ENCODE measurements around the gene HMCN2. TPM values are rescaled to one million over a fixed set of nuclear protein-coding genes. Genes with fewer than 3 reads are reported as not detected.

The HMCN2 gene
- total and polyA plus RNA-seq, 2 donors (not counting 1 experiment from before 2014, with no cell fraction given): 0.01 TPM; not detected in 1

DNA sequence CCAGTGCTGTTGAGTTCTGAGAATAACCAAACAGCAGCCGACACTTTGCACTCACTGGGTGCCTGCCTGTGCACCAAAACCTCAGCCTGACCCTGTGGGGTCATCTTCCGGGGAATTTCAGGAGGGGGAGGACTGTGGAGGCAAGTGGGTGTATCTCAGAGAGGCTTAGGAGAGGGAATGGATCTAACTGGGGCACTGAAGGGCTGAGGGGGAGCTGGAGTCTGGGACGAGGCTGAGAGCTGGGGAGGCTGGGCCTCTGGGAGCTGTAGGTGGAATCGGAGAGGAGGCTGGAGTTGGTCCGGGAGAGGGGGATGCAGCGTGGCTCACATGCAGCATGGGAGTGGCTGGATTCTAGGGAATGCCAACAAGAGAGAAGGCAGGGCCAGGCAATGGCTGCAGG lies 164.3 kb downstream of the HMCN2 start:
- DNase-seq (no peak), ATAC-seq (ENCODE audit: low read depth) (no peak)
- Histone ChIP-seq H3K27me3 (replicated peaks in 1 of 4; ENCODE audit: control extremely low read depth in 1 of 4, control insufficient read depth in 3 of 4, insufficient read depth in 4 of 4, low read length in 3 of 4) (peaks cover 0 to 40% (median 4%) of the 10 kb centered on the region in 4 experiments), H3K4me3 (ENCODE audit: control extremely low read depth in 1 of 5, extremely low read depth in 1 of 5, insufficient read depth in 1 of 5, low read depth in 2 of 5, low read length in 4 of 5) (no peak overlapping the region), H3K27ac (ENCODE audit: low read length in 2 of 2) (no peak overlapping the region), H3K79me2 (ENCODE audit: control insufficient read depth, insufficient read depth, low read length) (no peaks in the 10 kb centered on the region), H3K4me2 (replicated peaks; ENCODE audit: low read depth, low read length, poor library complexity, severe bottlenecking) (no peak overlapping the region), H3K36me3 (replicated peaks in 1 of 2; ENCODE audit: control extremely low read depth in 1 of 2, control insufficient read depth in 1 of 2, extremely low read depth in 1 of 2, insufficient read depth in 2 of 2, low read length in 1 of 2) (no peaks in the 10 kb centered on the region), H2AFZ (ENCODE audit: insufficient read depth, low read depth, low read length, poor library complexity, severe bottlenecking) (no peak overlapping the region), H3K9ac (ENCODE audit: low read length) (no peak overlapping the region), H3K9me3 (ENCODE audit: control extremely low read depth in 1 of 3, control insufficient read depth in 2 of 3, insufficient read depth in 1 of 3, low read length in 2 of 3) (peaks cover 0 to 29% (median 0%) of the 10 kb centered on the region in 3 donors), H3K4me1 (ENCODE audit: control insufficient read depth in 2 of 2, insufficient read depth in 2 of 2, low read length in 2 of 2) (peaks cover 0 to 7% of the 10 kb centered on the region in 2 donors), H4K20me1 (ENCODE audit: control insufficient read depth, insufficient read depth, low read length, poor library complexity, severe bottlenecking) (no peaks in the 10 kb centered on the region)
- Mint-ChIP-seq H3K27me3 (peaks cover 16% of the 10 kb centered on the region), H3K27ac (no peak overlapping the region), H3K4me1 (peaks cover 5% of the 10 kb centered on the region), H3K4me3 (no peak overlapping the region), H3K9me3 (ENCODE audit: insufficient read depth) (no peaks in the 10 kb centered on the region)
- TF ChIP-seq EZH2 (IDR thresholded peaks at IDR 0.05; ENCODE audit: borderline replicate concordance, insufficient read depth, low read depth, low read length, poor library complexity, severe bottlenecking): no peak
- TF ChIP-seq CTCF (IDR thresholded peaks at IDR 0.05): no peak
- ChIA-PET CTCF (no interaction called here), POLR2A (no interaction called here)
- intact Hi-C loops (cut with micrococcal nuclease): no loop called here
- 95% methylated on average over 6 of the region's 6 CpGs for WGBS (ENCODE audit: insufficient coverage)

GRCh38 chr9:130430232-130430631 lies 164.7 kb downstream of the HMCN2 start:
- H3K9me3 Mint-ChIP-seq (ENCODE audit: insufficient read depth): no peaks in the 10 kb centered on the region
- Histone ChIP-seq H3K4me3 (ENCODE audit: control extremely low read depth in 1 of 5, extremely low read depth in 1 of 5, insufficient read depth in 1 of 5, low read depth in 2 of 5, low read length in 4 of 5) (no peak overlapping the region), H3K79me2 (ENCODE audit: control insufficient read depth, insufficient read depth, low read length) (no peaks in the 10 kb centered on the region), H4K20me1 (ENCODE audit: control insufficient read depth, insufficient read depth, low read length, poor library complexity, severe bottlenecking) (no peaks in the 10 kb centered on the region), H3K9ac (ENCODE audit: low read length) (no peak overlapping the region), H3K36me3 (replicated peaks in 1 of 2; ENCODE audit: control extremely low read depth in 1 of 2, control insufficient read depth in 1 of 2, extremely low read depth in 1 of 2, insufficient read depth in 2 of 2, low read length in 1 of 2) (no peaks in the 10 kb centered on the region), H3K27ac (ENCODE audit: low read length in 2 of 2) (no peak overlapping the region), H3K27me3 (replicated peaks in 1 of 4; ENCODE audit: control extremely low read depth in 1 of 4, control insufficient read depth in 3 of 4, insufficient read depth in 4 of 4, low read length in 3 of 4) (peaks cover 0 to 40% (median 4%) of the 10 kb centered on the region in 4 experiments), H3K9me3 (ENCODE audit: control extremely low read depth in 1 of 3, control insufficient read depth in 2 of 3, insufficient read depth in 1 of 3, low read length in 2 of 3) (peaks cover 0 to 29% (median 0%) of the 10 kb centered on the region in 3 donors), H3K4me1 (ENCODE audit: control insufficient read depth in 2 of 2, insufficient read depth in 2 of 2, low read length in 2 of 2) (peaks cover 0 to 7% of the 10 kb centered on the region in 2 donors), H2AFZ (ENCODE audit: insufficient read depth, low read depth, low read length, poor library complexity, severe bottlenecking) (no peak overlapping the region), H3K4me2 (replicated peaks; ENCODE audit: low read depth, low read length, poor library complexity, severe bottlenecking) (no peak overlapping the region)
- intact Hi-C loops (cut with micrococcal nuclease): no loop called here
- H3K27me3 Mint-ChIP-seq: peaks cover 18% of the 10 kb centered on the region
- WGBS (ENCODE audit: insufficient coverage): 94% methylated on average over 18 of the region's 18 CpGs
- no peak for DNase-seq
- TF ChIP-seq CTCF (IDR thresholded peaks at IDR 0.05): no peak
- no peak for TF ChIP-seq EZH2 (IDR thresholded peaks at IDR 0.05; ENCODE audit: borderline replicate concordance, insufficient read depth, low read depth, low read length, poor library complexity, severe bottlenecking)
- ChIA-PET POLR2A (no interaction called here), CTCF (no interaction called here)
- H3K4me1 Mint-ChIP-seq: peaks cover 5% of the 10 kb centered on the region
- H3K4me3 Mint-ChIP-seq: no peak overlapping the region
- ATAC-seq (ENCODE audit: low read depth): no peak
- H3K27ac Mint-ChIP-seq: no peak overlapping the region
